D721Med (cell line): ENCODE data around the gene PLD1.
"Not testable (repeated sequence)": the region's sequence is repeated elsewhere in the genome, so short reads cannot be mapped to it uniquely, and the experiment has no call there.

Experiments used
- DNase-seq: peaks from one replicate; pipeline ENCODE4 v3.0.0; 2011; ENCODE audit warnings: low spot score; ENCODE audit not compliant: insufficient read length
- FAIRE-seq: peaks from 2 replicates; lab custom pipeline; 2011; peaks lifted over from hg19 to GRCh38; lab: Jason Lieb, UNC
- CTCF ChIP-seq: IDR thresholded peaks from 2 replicates; pipeline ENCODE4 v1.5.1; 2012; ENCODE audit warnings: mild to moderate bottlenecking, control low read depth; ENCODE audit not compliant: insufficient read depth; ENCODE audit errors: missing control alignments

PLD1 gene

GRCh38 chr3:171753665-171754408 is 56.4 kb downstream of the PLD1 start:
- DNase-seq, result no peak
- TF ChIP-seq CTCF, result no peak
- FAIRE-seq, result no peak

- no peak for FAIRE-seq
- TF ChIP-seq CTCF, result no peak
- no peak for DNase-seq
These were observed 57.2 kb downstream of the PLD1 start for GRCh38 chr3:171753025-171753472.

- TF ChIP-seq CTCF, result no peak
- FAIRE-seq (no peak), DNase-seq (no peak)
These were observed 58.0 kb downstream of the PLD1 start for GRCh38 chr3:171752329-171752728.

- DNase-seq (no peak), FAIRE-seq (no peak)
- TF ChIP-seq CTCF, result no peak
These were observed 61.2 kb downstream of the PLD1 start for GRCh38 chr3:171749124-171749523.

GRCh38 chr3:171748064-171748924 is 62.0 kb downstream of the PLD1 start:
- no peak for FAIRE-seq
- no peak for DNase-seq
- TF ChIP-seq CTCF, result no peak

GRCh38 chr3:171747223-171747920 is 62.9 kb downstream of the PLD1 start:
- DNase-seq, result no peak
- FAIRE-seq, result no peak
- TF ChIP-seq CTCF, result no peak

GRCh38 chr3:171746320-171747222 is 63.7 kb downstream of the PLD1 start:
- not testable (repeated sequence) for FAIRE-seq, DNase-seq
